Panc1 (cell line): ENCODE results near the gene STKLD1. TPM values are rescaled to one million over a fixed set of nuclear protein-coding genes. Genes with fewer than 3 reads are reported as not detected.
A peak's percentile ranks its signal among the peaks of the same experiment; 100 is the strongest.

ENCODE experiments used
- ATAC-seq: fragments of 200-7000 bp; cut with Tn5 transposase; 2 replicates; pipeline ENCODE4 v1.9.1; 2020; ENCODE audit warnings: mild to moderate bottlenecking, moderate library complexity
- BruUV-seq: library from RNA; stranded (reverse); fragments of 400-500 nt; replicated peaks from 2 replicates; lab custom pipeline; 2021; lab: Mats Ljungman, UMichigan
- CTCF ChIA-PET: fragments of 300-600 bp; sonication (Branson Sonifier 250); formaldehyde crosslinking; loops from one replicate; lab custom pipeline; 2022; ENCODE audit warnings: antibody characterized with exemption; lab: Charles Lee
- POLR2A ChIA-PET: fragments of 300-600 bp; sonication (Branson Sonifier 250); formaldehyde crosslinking; loops from one replicate; lab custom pipeline; 2022; ENCODE audit warnings: antibody characterized with exemption; lab: Charles Lee
- DNase-seq: peaks from one replicate; pipeline ENCODE4 v3.0.0-alpha.2; 2010; ENCODE audit warnings: low read depth, low spot score
- H3K27ac ChIP-seq: 2 replicates; pipeline ENCODE4 v1.5.1; 2011; ENCODE audit warnings: mild to moderate bottlenecking, low read length, inconsistent platforms
- H3K27me3 ChIP-seq: fragments of 200-500 bp; sonication (Bioruptor generic); 2 replicates; pipeline ENCODE4 v1.6.0; 2014; ENCODE audit warnings: low read length, inconsistent platforms; ENCODE audit not compliant: control insufficient read depth, insufficient read depth
- H3K36me3 ChIP-seq: fragments of 200-500 bp; sonication (Bioruptor generic); 2 replicates; pipeline ENCODE4 v1.5.1; 2014; ENCODE audit warnings: inconsistent platforms, mild to moderate bottlenecking, low read length, moderate library complexity; ENCODE audit not compliant: control insufficient read depth, insufficient read depth
- H3K4me1 ChIP-seq: 2 replicates; pipeline ENCODE4 v1.5.1; 2011; ENCODE audit warnings: inconsistent platforms, mild to moderate bottlenecking, low read length, moderate library complexity; ENCODE audit not compliant: control insufficient read depth, insufficient read depth
- H3K4me3 ChIP-seq, 2 experiments: 2 replicates each; pipeline ENCODE4 v1.5.1; 2011 to 2012; ENCODE audit warnings: low read depth in 2 of 2, low read length in 2 of 2, mild to moderate bottlenecking in 2 of 2, inconsistent platforms in 1 of 2, moderate library complexity in 1 of 2
- H3K9me3 ChIP-seq: fragments of 200-500 bp; sonication (Bioruptor generic); 2 replicates; pipeline ENCODE4 v1.5.1; 2014; ENCODE audit warnings: low read depth, mild to moderate bottlenecking, inconsistent platforms, low read length, moderate library complexity; ENCODE audit not compliant: control insufficient read depth, insufficient read depth
- CTCF ChIP-seq: fragments of 450-650 bp; IDR thresholded peaks from 2 replicates; pipeline ENCODE4 v1.5.1; 2017; ENCODE audit warnings: mild to moderate bottlenecking
- POLR2AphosphoS5 ChIP-seq: IDR thresholded peaks from 2 replicates; pipeline ENCODE4 v1.6.1; 2012; ENCODE audit warnings: mild to moderate bottlenecking, low read depth, low read length, moderate library complexity
- SIN3A ChIP-seq: IDR thresholded peaks from 2 replicates; pipeline ENCODE4 v1.6.1; 2012; ENCODE audit warnings: low read depth, mild to moderate bottlenecking, low read length, moderate library complexity, borderline replicate concordance; ENCODE audit not compliant: insufficient read depth
- TCF7L2 ChIP-seq: IDR thresholded peaks from 2 replicates; pipeline ENCODE4 v1.6.1; 2011; ENCODE audit warnings: mild to moderate bottlenecking, low read depth, low read length, inconsistent platforms
- in situ Hi-C: cut with HindIII; loops from 2 replicates; pipeline ENCODE4 v1.10.0; 2016; ENCODE audit warnings: low sequenced_read_pairs, low pct_unique_long_range_greater_than_20kb
- intact Hi-C: fragments of 100-400 bp; cut with micrococcal nuclease; formaldehyde crosslinking; loops from one replicate; pipeline ENCODE4 v1.10.0; 2022; ENCODE audit not compliant: unreplicated experiment
- total RNA-seq: library from RNA; stranded (reverse); gene quantifications from one replicate; pipeline ENCODE4 v1.2.1, GENCODE V29; 2021; ENCODE audit not compliant: unreplicated experiment
- TF ChIP-seq, protein P1 (sequence below), 2 experiments: IDR thresholded peaks; 2 replicates each; pipeline ENCODE4 v1.6.1; 2011 to 2012; ENCODE audit warnings: low read depth in 2 of 2, control low read depth in 1 of 2, low read length in 1 of 2, mild to moderate bottlenecking in 1 of 2, moderate library complexity in 1 of 2; ENCODE audit not compliant: insufficient read depth in 1 of 2

STKLD1 gene
- total RNA-seq, 1 experiment from 2014 or later: 0.74 TPM

GRCh38 chr9:133426011-133426410, 49.8 kb downstream of the STKLD1 start:
- BruUV-seq: no TSS peak

DNA sequence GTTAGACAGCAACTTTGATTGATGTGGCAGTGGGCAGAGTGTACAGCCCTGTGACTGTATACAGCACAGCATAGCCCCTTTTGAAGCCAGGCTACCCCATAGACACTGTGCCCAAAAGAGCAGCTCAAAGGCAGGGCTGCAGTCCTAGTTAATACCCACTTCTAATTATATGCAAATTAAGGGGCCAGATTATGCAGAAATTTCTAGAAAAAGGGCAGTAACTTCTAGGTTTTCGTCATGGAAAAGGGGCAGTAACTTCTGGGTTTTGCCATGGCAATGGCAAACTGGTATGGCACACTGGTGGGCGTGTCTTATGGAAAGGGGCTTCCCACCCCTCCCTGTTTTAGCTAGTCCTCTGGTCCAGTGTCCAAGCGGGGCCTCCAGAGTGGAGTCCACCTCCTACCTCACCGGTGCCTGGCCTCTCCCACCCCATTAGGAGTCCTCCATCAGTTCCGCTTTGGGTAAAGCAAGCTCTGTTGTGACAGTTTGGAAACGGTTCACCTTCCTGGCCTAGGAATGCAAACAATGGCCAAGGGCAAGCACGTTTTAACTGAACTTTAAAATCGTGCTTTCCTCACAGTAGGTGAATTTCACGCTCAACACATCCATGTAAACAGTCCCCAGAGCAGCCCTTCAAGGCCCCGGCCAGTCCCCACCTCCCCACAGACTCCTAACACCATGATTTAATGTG, 51.6 kb downstream of the STKLD1 start:
- Histone ChIP-seq H3K9me3 (no peaks in the 10 kb centered on the region), H3K36me3 (no peaks in the 10 kb centered on the region), H3K27me3 (no peaks in the 10 kb centered on the region), H3K4me3 (peak overlapping the region; percentile 28 to 30; a peak in 2 of 4 replicates), H3K4me1 (peaks cover 6% of the 10 kb centered on the region; the same call in 1 of the 2 replicates), H3K27ac (no peak overlapping the region)
- ATAC-seq (no peak), DNase-seq (no peak)
- CTCF ChIA-PET: interaction anchor here (0.7 kb wide), 2 partner anchors 31 to 86 kb away, joined by 3 read pairs; no protein-coding TSS in a partner anchor
- intact Hi-C loops: no loop called here
- in situ Hi-C loops: no loop called here
- POLR2A ChIA-PET: no interaction called here
- BruUV-seq: no TSS peak
- no peak for TF ChIP-seq TCF7L2
- no peak for TF ChIP-seq POLR2AphosphoS5
- TF ChIP-seq, protein P1, sequence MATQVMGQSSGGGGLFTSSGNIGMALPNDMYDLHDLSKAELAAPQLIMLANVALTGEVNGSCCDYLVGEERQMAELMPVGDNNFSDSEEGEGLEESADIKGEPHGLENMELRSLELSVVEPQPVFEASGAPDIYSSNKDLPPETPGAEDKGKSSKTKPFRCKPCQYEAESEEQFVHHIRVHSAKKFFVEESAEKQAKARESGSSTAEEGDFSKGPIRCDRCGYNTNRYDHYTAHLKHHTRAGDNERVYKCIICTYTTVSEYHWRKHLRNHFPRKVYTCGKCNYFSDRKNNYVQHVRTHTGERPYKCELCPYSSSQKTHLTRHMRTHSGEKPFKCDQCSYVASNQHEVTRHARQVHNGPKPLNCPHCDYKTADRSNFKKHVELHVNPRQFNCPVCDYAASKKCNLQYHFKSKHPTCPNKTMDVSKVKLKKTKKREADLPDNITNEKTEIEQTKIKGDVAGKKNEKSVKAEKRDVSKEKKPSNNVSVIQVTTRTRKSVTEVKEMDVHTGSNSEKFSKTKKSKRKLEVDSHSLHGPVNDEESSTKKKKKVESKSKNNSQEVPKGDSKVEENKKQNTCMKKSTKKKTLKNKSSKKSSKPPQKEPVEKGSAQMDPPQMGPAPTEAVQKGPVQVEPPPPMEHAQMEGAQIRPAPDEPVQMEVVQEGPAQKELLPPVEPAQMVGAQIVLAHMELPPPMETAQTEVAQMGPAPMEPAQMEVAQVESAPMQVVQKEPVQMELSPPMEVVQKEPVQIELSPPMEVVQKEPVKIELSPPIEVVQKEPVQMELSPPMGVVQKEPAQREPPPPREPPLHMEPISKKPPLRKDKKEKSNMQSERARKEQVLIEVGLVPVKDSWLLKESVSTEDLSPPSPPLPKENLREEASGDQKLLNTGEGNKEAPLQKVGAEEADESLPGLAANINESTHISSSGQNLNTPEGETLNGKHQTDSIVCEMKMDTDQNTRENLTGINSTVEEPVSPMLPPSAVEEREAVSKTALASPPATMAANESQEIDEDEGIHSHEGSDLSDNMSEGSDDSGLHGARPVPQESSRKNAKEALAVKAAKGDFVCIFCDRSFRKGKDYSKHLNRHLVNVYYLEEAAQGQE (IDR thresholded peaks at IDR 0.05; ENCODE audit: insufficient read depth in 1 of 2, low read depth in 2 of 2, low read length in 1 of 2): no peak
- TF ChIP-seq CTCF: no peak
- no peak for TF ChIP-seq SIN3A

More at GRCh38 chr9:133426011-133426410, 49.8 kb downstream of the STKLD1 start:
- ATAC-seq (no peak), DNase-seq (no peak)
- no peaks in the 10 kb centered on the region for H3K27me3 ChIP-seq
- intact Hi-C loops: no loop called here
- H3K4me3 ChIP-seq: no peak overlapping the region
- TF ChIP-seq, protein P1 (IDR thresholded peaks at IDR 0.05; ENCODE audit: insufficient read depth in 1 of 2, low read depth in 2 of 2, low read length in 1 of 2): no peak
- TF ChIP-seq POLR2AphosphoS5: no peak
- TF ChIP-seq SIN3A: no peak
- TF ChIP-seq TCF7L2: no peak
- H3K4me1 ChIP-seq: peaks cover 6% of the 10 kb centered on the region; the same call in 1 of the 2 replicates
- H3K9me3 ChIP-seq: no peaks in the 10 kb centered on the region
- no peak overlapping the region for H3K27ac ChIP-seq
- CTCF ChIA-PET: no interaction called here
- no peaks in the 10 kb centered on the region for H3K36me3 ChIP-seq
- in situ Hi-C loops: no loop called here
- POLR2A ChIA-PET: no interaction called here
